HG02840 (cell line): ENCODE measurements around the gene CLDN17.

ENCODE experiments used
- ATAC-seq: cut with Tn5 transposase; IDR thresholded peaks from one replicate; pipeline ENCODE4 v1.9.1; 2021; ENCODE audit warnings: mild to moderate bottlenecking, moderate library complexity, moderate number of reproducible peaks; ENCODE audit not compliant: unreplicated experiment, low FRiP score

CLDN17 gene

GRCh38 chr21:30129246-30129645 lies 37.4 kb downstream of the CLDN17 start:
- ATAC-seq = no peak

DNA sequence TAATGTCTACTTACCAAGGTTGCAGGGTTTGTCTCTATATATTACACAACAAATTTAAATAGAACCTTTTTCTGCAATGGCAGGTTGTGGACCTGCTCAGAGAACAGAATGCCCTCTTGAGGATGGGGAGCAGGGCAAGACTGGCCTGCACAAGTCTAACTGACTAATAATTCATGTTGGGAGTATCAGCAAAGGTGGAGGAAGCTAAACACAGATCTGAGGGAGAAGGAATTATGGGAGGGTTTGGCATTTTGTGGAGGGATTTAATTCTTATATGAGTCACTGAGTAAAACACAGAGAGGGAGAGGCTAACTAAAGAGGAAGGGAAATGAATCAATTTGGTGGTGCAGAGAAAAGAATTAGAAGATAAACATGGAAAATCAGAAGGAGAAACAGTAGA lies 40.0 kb downstream of the CLDN17 start:
- ATAC-seq = no peak

DNA sequence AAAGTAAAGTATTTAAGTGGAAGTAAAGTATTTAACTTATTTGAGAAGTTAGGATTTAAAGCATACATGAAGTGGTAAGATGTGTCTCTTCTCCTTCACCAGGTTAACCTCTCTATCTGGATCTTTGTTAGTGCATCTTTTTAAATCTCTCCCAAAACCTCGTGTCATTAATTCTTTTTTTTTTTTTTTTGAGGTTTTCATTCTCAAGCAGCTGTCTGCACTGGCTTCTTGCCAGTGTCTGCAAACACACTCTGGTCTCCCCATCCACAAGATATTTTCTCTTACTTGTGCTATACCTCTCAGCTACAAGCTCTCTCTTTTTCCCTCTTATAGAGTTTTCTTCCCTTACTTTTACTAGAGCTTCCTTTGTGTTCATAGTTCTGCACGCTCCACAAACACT lies 49.0 kb downstream of the CLDN17 start:
- ATAC-seq = no peak

DNA sequence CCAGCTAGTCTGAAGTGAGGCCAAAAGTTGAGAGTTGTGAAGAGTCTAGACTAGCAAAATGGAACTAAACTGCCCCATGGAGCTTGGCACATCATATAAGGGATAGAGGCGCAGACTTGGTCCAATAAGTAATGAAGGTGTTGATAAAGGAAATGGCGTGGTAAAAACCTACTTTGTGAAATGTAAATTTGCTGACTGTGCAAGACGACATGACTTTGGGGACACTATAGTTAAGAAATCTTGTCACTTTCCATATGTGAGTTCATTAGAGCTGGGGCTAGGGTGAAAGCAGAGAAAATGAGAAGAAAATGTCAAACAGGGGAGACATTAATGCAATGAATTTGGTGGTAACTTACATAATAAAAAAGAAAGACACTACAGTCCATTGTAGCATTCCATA lies 50.1 kb downstream of the CLDN17 start:
- no peak for ATAC-seq
